ENCODE results near the gene OR4C46.
"Not testable (repeated sequence)": the region's sequence is repeated elsewhere in the genome, so short reads cannot be mapped to it uniquely, and the experiment has no call there.

OR4C46 gene

DNA sequence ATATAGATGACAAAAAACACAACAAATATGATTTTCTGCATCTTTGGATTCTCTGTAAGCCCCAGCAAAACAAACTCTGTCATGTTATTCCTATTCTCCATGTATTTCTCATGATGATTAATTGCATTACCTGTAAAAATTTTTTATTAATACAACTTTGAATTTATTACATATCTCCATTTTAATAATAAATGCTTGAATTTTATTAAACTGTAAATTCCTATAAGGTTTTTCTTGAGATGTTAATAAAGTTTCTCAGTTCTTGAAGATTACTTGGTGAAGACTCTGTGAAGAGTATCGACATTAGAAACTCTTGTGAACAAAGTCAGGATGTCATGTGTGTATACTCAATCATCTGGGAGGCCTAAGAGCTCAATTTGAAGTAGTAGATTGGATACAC, at the start of gene OR4C46:
Gene OR4C46 (minus strand): TSS at position 101 of the 400 bp plus-strand sequence. CDS start 0 bp downstream, at position 101.
- Histone ChIP-seq H3K4me3 (no peak within 1 kb of the TSS), H3K4me2 (no peak within 1 kb of the TSS), H4K20me1 (no peaks in the 10 kb centered on the region), H3K9ac (no peak within 1 kb of the TSS), H3K27me3 (no peaks in the 10 kb centered on the region), H3K9me3 (replicated peaks in 1 of 11) (no peaks in the 10 kb centered on the region), H3K27ac (no peak within 1 kb of the TSS), H3K36me3 (no peaks in the 10 kb centered on the region), H3K4me1 (no peaks in the 10 kb centered on the region)
- TF ChIP-seq Cebpa-rat (IDR thresholded peaks at IDR 0.05): no peak

GRCh38 chr11:54645606-54646005, 41.8 kb upstream of the OR4C46 start:
- not testable (repeated sequence) for H3K4me2 ChIP-seq; H3K4me1 ChIP-seq; H3K4me3 ChIP-seq; H3K9ac ChIP-seq; H3K27ac ChIP-seq; H3K36me3 ChIP-seq; H3K9me3 ChIP-seq (replicated peaks in 1 of 11); H4K20me1 ChIP-seq; H3K27me3 ChIP-seq

DNA sequence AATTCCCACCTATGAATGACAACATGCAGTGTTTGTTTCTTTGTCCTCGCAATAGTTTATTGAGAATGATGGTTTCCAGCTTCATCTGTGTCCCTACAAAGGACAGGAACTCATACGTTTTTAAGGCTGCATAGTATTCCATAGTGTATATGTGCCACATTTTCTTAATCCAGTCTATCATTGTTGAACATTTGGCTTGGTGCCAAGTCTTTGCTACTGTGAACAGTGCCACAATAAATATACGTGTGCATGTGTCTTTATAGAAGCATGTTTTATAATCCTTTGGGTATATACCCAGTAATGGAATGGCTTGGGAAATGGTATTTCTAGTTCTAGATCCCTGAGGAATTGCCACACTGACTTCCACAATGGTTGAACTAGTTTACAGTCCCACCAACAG, 42.4 kb downstream of the OR4C46 start:
- H3K27me3 ChIP-seq: not testable (repeated sequence)

GRCh38 chr11:54558919-54559318, 44.9 kb downstream of the OR4C46 start:
- peak overlapping the region in 1 of 10 experiments; percentile 18; a peak in 1 of 20 replicates for H3K4me3 ChIP-seq
- no peak overlapping the region for H3K27ac ChIP-seq
- H3K9ac ChIP-seq: no peak overlapping the region
- no peaks in the 10 kb centered on the region for H4K20me1 ChIP-seq
- peaks cover 46 to 74% (median 50%) of the 10 kb centered on the region in 11 experiments for H3K9me3 ChIP-seq (replicated peaks in 1 of 11)
- no peaks in the 10 kb centered on the region for H3K4me1 ChIP-seq
- H3K36me3 ChIP-seq: no peaks in the 10 kb centered on the region
- no peaks in the 10 kb centered on the region for H3K27me3 ChIP-seq
- no peak overlapping the region for H3K4me2 ChIP-seq
- TF ChIP-seq Cebpa-rat (IDR thresholded peaks at IDR 0.05): no peak

More for the DNA sequence above, 42.4 kb downstream of the OR4C46 start:
- H3K4me3 ChIP-seq, H4K20me1 ChIP-seq, H3K4me1 ChIP-seq, H3K27ac ChIP-seq, H3K4me2 ChIP-seq, H3K36me3 ChIP-seq, H3K9ac ChIP-seq: not testable (repeated sequence)
- H3K9me3 ChIP-seq (replicated peaks in 1 of 11): peaks cover 37 to 72% (median 50%) of the 10 kb centered on the region in 11 experiments

GRCh38 chr11:54558407-54558806, 45.4 kb downstream of the OR4C46 start:
- Histone ChIP-seq H3K36me3 (no peaks in the 10 kb centered on the region), H3K27ac (no peak overlapping the region), H4K20me1 (no peaks in the 10 kb centered on the region), H3K4me1 (no peaks in the 10 kb centered on the region), H3K4me2 (no peak overlapping the region), H3K9me3 (replicated peaks in 1 of 11) (peaks cover 48 to 77% (median 52%) of the 10 kb centered on the region in 11 experiments), H3K4me3 (peak overlapping the region in 1 of 10 experiments; percentile 18; a peak in 1 of 20 replicates), H3K9ac (no peak overlapping the region), H3K27me3 (no peaks in the 10 kb centered on the region)
- TF ChIP-seq Cebpa-rat (IDR thresholded peaks at IDR 0.05): no peak

Measured in BLaER1 treated with 17β-estradiol and CSF1 and Interleukin-3, amounts not matched to agents 10 nM and 100 nM (cell line).